ENCODE results near the gene FRMPD4. TPM values are rescaled to one million over a fixed set of nuclear protein-coding genes. Genes with fewer than 3 reads are reported as not detected.

Gene FRMPD4
- total RNA-seq, 1 donor from 2014 or later, result 0.22 TPM

GRCh38 chrX:12548341-12548740, 410.1 kb downstream of the FRMPD4 start:
- DNase-seq (ENCODE audit: extremely low spot score, unreplicated experiment), result no peak
- Mint-ChIP-seq H3K27ac (no peak overlapping the region), H3K36me3 (no peaks in the 10 kb centered on the region), H3K4me1 (ENCODE audit: unreplicated experiment) (no peaks in the 10 kb centered on the region), H3K27me3 (no peaks in the 10 kb centered on the region), H3K9me3 (no peaks in the 10 kb centered on the region), H3K4me3 (no peak overlapping the region)
- TF ChIP-seq CTCF (conservative IDR thresholded peaks at IDR 0.05), result no peak

- no peak for DNase-seq (ENCODE audit: extremely low spot score, unreplicated experiment)
- no peak overlapping the region for H3K27ac Mint-ChIP-seq
- no peaks in the 10 kb centered on the region for H3K27me3 Mint-ChIP-seq
- TF ChIP-seq CTCF (conservative IDR thresholded peaks at IDR 0.05), result no peak
- no peaks in the 10 kb centered on the region for H3K36me3 Mint-ChIP-seq
- H3K4me3 Mint-ChIP-seq, result no peak overlapping the region
- H3K4me1 Mint-ChIP-seq (ENCODE audit: unreplicated experiment), result no peaks in the 10 kb centered on the region
- no peaks in the 10 kb centered on the region for H3K9me3 Mint-ChIP-seq
These were observed 410.5 kb downstream of the FRMPD4 start for GRCh38 chrX:12548746-12549145.

GRCh38 chrX:12554206-12554605, 415.9 kb downstream of the FRMPD4 start:
- no peak overlapping the region for H3K27ac Mint-ChIP-seq
- H3K27me3 Mint-ChIP-seq, result no peaks in the 10 kb centered on the region
- H3K4me1 Mint-ChIP-seq (ENCODE audit: unreplicated experiment), result no peaks in the 10 kb centered on the region
- H3K9me3 Mint-ChIP-seq, result no peaks in the 10 kb centered on the region
- DNase-seq (ENCODE audit: extremely low spot score, unreplicated experiment), result no peak
- TF ChIP-seq CTCF (conservative IDR thresholded peaks at IDR 0.05), result no peak
- no peaks in the 10 kb centered on the region for H3K36me3 Mint-ChIP-seq
- no peak overlapping the region for H3K4me3 Mint-ChIP-seq

GRCh38 chrX:12563121-12563520, 424.8 kb downstream of the FRMPD4 start:
- DNase-seq (ENCODE audit: extremely low spot score, unreplicated experiment), result no peak
- H3K36me3 Mint-ChIP-seq, result no peaks in the 10 kb centered on the region
- no peak overlapping the region for H3K27ac Mint-ChIP-seq
- no peak for TF ChIP-seq CTCF (conservative IDR thresholded peaks at IDR 0.05)
- no peaks in the 10 kb centered on the region for H3K9me3 Mint-ChIP-seq
- H3K27me3 Mint-ChIP-seq, result no peaks in the 10 kb centered on the region
- H3K4me3 Mint-ChIP-seq, result no peak overlapping the region
- no peaks in the 10 kb centered on the region for H3K4me1 Mint-ChIP-seq (ENCODE audit: unreplicated experiment)

GRCh38 chrX:12564221-12564620, 425.9 kb downstream of the FRMPD4 start:
- no peaks in the 10 kb centered on the region for H3K27me3 Mint-ChIP-seq
- H3K36me3 Mint-ChIP-seq, result no peaks in the 10 kb centered on the region
- no peak for DNase-seq (ENCODE audit: extremely low spot score, unreplicated experiment)
- H3K4me1 Mint-ChIP-seq (ENCODE audit: unreplicated experiment), result no peaks in the 10 kb centered on the region
- TF ChIP-seq CTCF (conservative IDR thresholded peaks at IDR 0.05), result no peak
- H3K4me3 Mint-ChIP-seq, result no peak overlapping the region
- no peak overlapping the region for H3K27ac Mint-ChIP-seq
- no peaks in the 10 kb centered on the region for H3K9me3 Mint-ChIP-seq

GRCh38 chrX:12567857-12568256, 429.6 kb downstream of the FRMPD4 start:
- no peaks in the 10 kb centered on the region for H3K4me1 Mint-ChIP-seq (ENCODE audit: unreplicated experiment)
- H3K9me3 Mint-ChIP-seq, result no peaks in the 10 kb centered on the region
- H3K4me3 Mint-ChIP-seq, result no peak overlapping the region
- no peaks in the 10 kb centered on the region for H3K27me3 Mint-ChIP-seq
- no peak overlapping the region for H3K27ac Mint-ChIP-seq
- no peak for DNase-seq (ENCODE audit: extremely low spot score, unreplicated experiment)
- no peaks in the 10 kb centered on the region for H3K36me3 Mint-ChIP-seq
- TF ChIP-seq CTCF (conservative IDR thresholded peaks at IDR 0.05), result peak; percentile 75

Data from type B pancreatic cell (in vitro differentiated cells).